ENCODE results near the gene OTOP3. TPM values are rescaled to one million over a fixed set of nuclear protein-coding genes. Genes with fewer than 3 reads are reported as not detected.

The OTOP3 gene
- total RNA-seq, 2 donors from 2014 or later, result not detected

GRCh38 chr17:74947041-74947754 is 11.5 kb downstream of the OTOP3 start:
- TF ChIP-seq CTCF (IDR thresholded peaks at IDR 0.05), result no peak
- Histone ChIP-seq H3K27me3 (no peaks in the 10 kb centered on the region), H3K4me3 (no peak overlapping the region), H3K27ac (no peak overlapping the region), H3K36me3 (no peaks in the 10 kb centered on the region), H3K4me1 (no peaks in the 10 kb centered on the region), H3K9me3 (no peaks in the 10 kb centered on the region)
- DNase-seq (ENCODE audit: low spot score), result no peak

- Histone ChIP-seq H3K4me3 (no peak overlapping the region), H3K27me3 (no peaks in the 10 kb centered on the region), H3K4me1 (no peaks in the 10 kb centered on the region), H3K27ac (no peak overlapping the region), H3K9me3 (no peaks in the 10 kb centered on the region), H3K36me3 (no peaks in the 10 kb centered on the region)
- DNase-seq (ENCODE audit: low spot score), result no peak
- no peak for TF ChIP-seq CTCF (IDR thresholded peaks at IDR 0.05)
These were observed 13.9 kb downstream of the OTOP3 start for GRCh38 chr17:74949455-74950115.

- H3K9me3 ChIP-seq, result no peaks in the 10 kb centered on the region
- no peak for TF ChIP-seq CTCF (IDR thresholded peaks at IDR 0.05)
- no peak for DNase-seq (ENCODE audit: low spot score)
- H3K4me1 ChIP-seq, result no peaks in the 10 kb centered on the region
- H3K27ac ChIP-seq, result no peak overlapping the region
- no peak overlapping the region for H3K4me3 ChIP-seq
- no peaks in the 10 kb centered on the region for H3K27me3 ChIP-seq
- no peaks in the 10 kb centered on the region for H3K36me3 ChIP-seq
These were observed 14.5 kb downstream of the OTOP3 start for GRCh38 chr17:74950207-74950606.

- H3K4me1 ChIP-seq, result no peaks in the 10 kb centered on the region
- H3K9me3 ChIP-seq, result no peaks in the 10 kb centered on the region
- H3K27ac ChIP-seq, result no peak overlapping the region
- H3K36me3 ChIP-seq, result no peaks in the 10 kb centered on the region
- no peak for TF ChIP-seq CTCF (IDR thresholded peaks at IDR 0.05)
- no peak for DNase-seq (ENCODE audit: low spot score)
- no peak overlapping the region for H3K4me3 ChIP-seq
- H3K27me3 ChIP-seq, result no peaks in the 10 kb centered on the region
These were observed 15.4 kb downstream of the OTOP3 start for GRCh38 chr17:74951065-74951464.

- DNase-seq (ENCODE audit: low spot score), result no peak
- H3K4me3 ChIP-seq, result no peak overlapping the region
- no peak for TF ChIP-seq CTCF (IDR thresholded peaks at IDR 0.05)
- no peaks in the 10 kb centered on the region for H3K27me3 ChIP-seq
- H3K4me1 ChIP-seq, result no peaks in the 10 kb centered on the region
- H3K36me3 ChIP-seq, result no peaks in the 10 kb centered on the region
- H3K27ac ChIP-seq, result no peak overlapping the region
- no peaks in the 10 kb centered on the region for H3K9me3 ChIP-seq
These were observed 16.2 kb downstream of the OTOP3 start for GRCh38 chr17:74951680-74952421.
